Breast epithelium (tissue), 3 donors: Measurements from ENCODE around the gene STAC2.

Experiments used
- POLR2A ChIP-seq: fragments of 450-650 bp; IDR thresholded peaks from one replicate; pipeline ENCODE4 v1.6.1; 2016; ENCODE audit warnings: antibody characterized with exemption, mild to moderate bottlenecking, moderate library complexity
- POLR2AphosphoS5 ChIP-seq, 3 donors: sonication (generic); formaldehyde crosslinking; IDR thresholded peaks; one replicate each; pipeline ENCODE4 v1.6.1; 2017; ENCODE audit warnings: antibody characterized with exemption in 3 of 3
- TF ChIP-seq, protein P1 (sequence below), 3 donors: fragments of 450-650 bp; IDR thresholded peaks; one replicate each; pipeline ENCODE4 v1.5.1; 2016 to 2017; ENCODE audit warnings: antibody characterized with exemption in 3 of 3, mild to moderate bottlenecking in 3 of 3, moderate library complexity in 3 of 3

DNA sequence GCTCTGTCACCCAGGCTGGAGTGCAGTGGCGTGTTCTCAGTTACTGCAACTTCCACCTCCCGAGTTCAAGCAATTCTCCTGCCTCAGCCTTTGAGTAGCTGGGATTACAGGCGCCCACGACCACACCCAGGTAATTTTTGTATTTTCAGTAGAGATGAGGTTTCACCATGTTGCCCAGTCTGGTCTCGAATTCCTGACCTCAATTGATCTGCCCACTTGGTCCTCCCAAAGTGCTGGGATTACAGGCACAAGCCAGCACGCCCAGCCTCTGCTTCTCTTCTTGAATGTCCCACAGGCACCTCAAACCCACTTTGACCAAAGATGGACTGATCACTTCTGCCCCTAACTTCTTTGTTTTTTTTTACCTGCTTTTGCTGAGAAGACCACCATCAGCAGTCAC lies 55.2 kb downstream of the STAC2 start:
- TF ChIP-seq, protein P1, sequence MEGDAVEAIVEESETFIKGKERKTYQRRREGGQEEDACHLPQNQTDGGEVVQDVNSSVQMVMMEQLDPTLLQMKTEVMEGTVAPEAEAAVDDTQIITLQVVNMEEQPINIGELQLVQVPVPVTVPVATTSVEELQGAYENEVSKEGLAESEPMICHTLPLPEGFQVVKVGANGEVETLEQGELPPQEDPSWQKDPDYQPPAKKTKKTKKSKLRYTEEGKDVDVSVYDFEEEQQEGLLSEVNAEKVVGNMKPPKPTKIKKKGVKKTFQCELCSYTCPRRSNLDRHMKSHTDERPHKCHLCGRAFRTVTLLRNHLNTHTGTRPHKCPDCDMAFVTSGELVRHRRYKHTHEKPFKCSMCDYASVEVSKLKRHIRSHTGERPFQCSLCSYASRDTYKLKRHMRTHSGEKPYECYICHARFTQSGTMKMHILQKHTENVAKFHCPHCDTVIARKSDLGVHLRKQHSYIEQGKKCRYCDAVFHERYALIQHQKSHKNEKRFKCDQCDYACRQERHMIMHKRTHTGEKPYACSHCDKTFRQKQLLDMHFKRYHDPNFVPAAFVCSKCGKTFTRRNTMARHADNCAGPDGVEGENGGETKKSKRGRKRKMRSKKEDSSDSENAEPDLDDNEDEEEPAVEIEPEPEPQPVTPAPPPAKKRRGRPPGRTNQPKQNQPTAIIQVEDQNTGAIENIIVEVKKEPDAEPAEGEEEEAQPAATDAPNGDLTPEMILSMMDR (IDR thresholded peaks at IDR 0.05): no peak
- TF ChIP-seq POLR2AphosphoS5 (IDR thresholded peaks at IDR 0.05) (no peak), POLR2A (no peak)
